Common myeloid progenitor, CD34-positive (primary cell): ENCODE measurements around the gene VASH2.

Source experiments
- CTCF ChIA-PET: fragments of 350-600 bp; sonication (Branson Sonifier 250); formaldehyde crosslinking; loops from one replicate; lab custom pipeline; 2021; ENCODE audit warnings: antibody characterized with exemption; lab: Charles Lee
- POLR2A ChIA-PET: fragments of 350-600 bp; sonication (Branson Sonifier 250); formaldehyde crosslinking; loops from one replicate; lab custom pipeline; 2021; ENCODE audit warnings: antibody characterized with exemption; lab: Charles Lee
- DNase-seq, 3 donors: peaks; one replicate each; pipeline versions ENCODE4 v3.0.0 to v3.0.0-alpha.2; 2013
- H3K27ac ChIP-seq, 2 experiments: 1 replicate in 1 of 2; 2 replicates in 1 of 2; pipeline ENCODE4 v1.7.0; 2013; ENCODE audit warnings: inconsistent platforms in 2 of 2, low read length in 2 of 2, mild to moderate bottlenecking in 2 of 2, low read depth in 1 of 2, moderate library complexity in 1 of 2; ENCODE audit not compliant: severe bottlenecking in 2 of 2, insufficient read depth in 1 of 2, poor library complexity in 1 of 2
- H3K27me3 ChIP-seq, 5 experiments: replicated peaks in 2 of 5; 1 replicate in 3 of 5; 2 replicates in 2 of 5; pipeline versions ENCODE4 v1.6.1 to v1.7.0; 2013; ENCODE audit warnings: low read length in 4 of 5, mild to moderate bottlenecking in 2 of 5, moderate library complexity in 2 of 5, inconsistent platforms in 1 of 5; ENCODE audit not compliant: insufficient read depth in 5 of 5, control insufficient read depth in 4 of 5
- H3K36me3 ChIP-seq, 4 experiments: 1 replicate in 2 of 4; 2 replicates in 2 of 4; pipeline versions ENCODE4 v1.6.1 to v1.7.0; 2013; ENCODE audit warnings: low read length in 3 of 4, control low read depth in 1 of 4, mild to moderate bottlenecking in 1 of 4; ENCODE audit not compliant: control insufficient read depth in 4 of 4, insufficient read depth in 4 of 4
- H3K4me1 ChIP-seq, 4 experiments: 1 replicate in 3 of 4; 2 replicates in 1 of 4; pipeline versions ENCODE4 v1.6.1 to v1.7.1; 2013; ENCODE audit warnings: low read length in 3 of 4, mild to moderate bottlenecking in 3 of 4, control low read depth in 1 of 4, inconsistent platforms in 1 of 4, moderate library complexity in 1 of 4; ENCODE audit not compliant: control insufficient read depth in 4 of 4, insufficient read depth in 4 of 4; ENCODE audit errors: control extremely low read depth in 1 of 4
- H3K4me3 ChIP-seq, 7 experiments: 1 replicate in 4 of 7; 2 replicates in 3 of 7; pipeline versions ENCODE4 v1.5.1 to v1.7.0; 2013; ENCODE audit warnings: mild to moderate bottlenecking in 7 of 7, low read length in 6 of 7, moderate library complexity in 6 of 7, inconsistent platforms in 2 of 7, low read depth in 2 of 7, control low read depth in 1 of 7; ENCODE audit not compliant: insufficient read depth in 4 of 7, control insufficient read depth in 1 of 7; ENCODE audit errors: extremely low read depth in 1 of 7
- H3K9me3 ChIP-seq, 5 experiments: 1 replicate in 4 of 5; 2 replicates in 1 of 5; pipeline versions ENCODE4 v1.6.1 to v1.7.1; 2013; ENCODE audit warnings: low read length in 4 of 5, mild to moderate bottlenecking in 2 of 5, inconsistent platforms in 1 of 5, low read depth in 1 of 5, moderate library complexity in 1 of 5; ENCODE audit not compliant: control insufficient read depth in 4 of 5, insufficient read depth in 2 of 5; ENCODE audit errors: control extremely low read depth in 1 of 5
- WGBS: methylation state at CpG from one replicate; pipeline ENCODE4 v1.1.5; 2013; ENCODE audit not compliant: insufficient coverage; 5-methylcytosine and 5-hydroxymethylcytosine counted together

VASH2 gene

GRCh38 chr1:212941452-212941851 is 8.9 kb upstream of the VASH2 start:
- H3K4me3 ChIP-seq = no peak overlapping the region
- no peak for DNase-seq
- no peaks in the 10 kb centered on the region for H3K36me3 ChIP-seq
- no peaks in the 10 kb centered on the region for H3K27me3 ChIP-seq
- no peak overlapping the region for H3K27ac ChIP-seq
- ChIA-PET CTCF (no interaction called here), POLR2A (no interaction called here)
- 100% methylated on average over 1 of the region's 1 CpG for WGBS
- peaks cover 0 to 13% (median 0%) of the 10 kb centered on the region in 5 experiments for H3K9me3 ChIP-seq
- no peaks in the 10 kb centered on the region for H3K4me1 ChIP-seq

- Histone ChIP-seq H3K4me1 (no peaks in the 10 kb centered on the region), H3K27me3 (no peaks in the 10 kb centered on the region), H3K9me3 (peaks cover 0 to 13% (median 0%) of the 10 kb centered on the region in 5 experiments), H3K4me3 (no peak overlapping the region), H3K36me3 (no peaks in the 10 kb centered on the region), H3K27ac (no peak overlapping the region)
- CTCF ChIA-PET = no interaction called here
- no peak for DNase-seq
- POLR2A ChIA-PET = no interaction called here
- WGBS = 100% methylated on average over 4 of the region's 6 CpGs
Measured at GRCh38 chr1:212942679-212943392, 7.5 kb upstream of the VASH2 start.

DNA sequence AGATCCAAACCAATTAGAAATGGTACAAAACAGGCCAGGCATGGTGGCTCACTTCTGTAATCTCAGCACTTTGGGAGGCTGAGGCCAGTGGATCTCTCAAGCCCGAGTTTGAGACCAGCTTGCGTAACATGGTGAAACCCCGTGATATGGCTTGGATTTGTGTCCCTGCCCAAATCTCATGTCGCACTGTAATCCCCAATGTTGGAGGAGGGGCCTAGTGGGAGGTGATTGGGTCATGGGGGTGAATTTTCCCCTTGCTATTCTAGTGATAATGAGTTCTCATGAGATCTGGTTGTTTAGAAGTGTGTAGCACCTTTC is 7.0 kb upstream of the VASH2 start:
- H3K27ac ChIP-seq = no peak overlapping the region
- H3K4me3 ChIP-seq = no peak overlapping the region
- H3K4me1 ChIP-seq = no peaks in the 10 kb centered on the region
- no peak for DNase-seq
- peaks cover 0 to 15% (median 0%) of the 10 kb centered on the region in 5 experiments for H3K9me3 ChIP-seq
- 97% methylated on average over 4 of the region's 4 CpGs for WGBS
- H3K36me3 ChIP-seq = no peaks in the 10 kb centered on the region
- ChIA-PET CTCF (no interaction called here), POLR2A (no interaction called here)
- peaks cover 0 to 2% (median 0%) of the 10 kb centered on the region in 5 experiments for H3K27me3 ChIP-seq

GRCh38 chr1:212944229-212944901 is 6.0 kb upstream of the VASH2 start:
- Histone ChIP-seq H3K4me1 (no peaks in the 10 kb centered on the region), H3K36me3 (no peaks in the 10 kb centered on the region), H3K27ac (no peak overlapping the region), H3K27me3 (peaks cover 0 to 8% (median 0%) of the 10 kb centered on the region in 5 experiments), H3K9me3 (peaks cover 0 to 16% (median 0%) of the 10 kb centered on the region in 5 experiments), H3K4me3 (no peak overlapping the region)
- no peak for DNase-seq
- ChIA-PET CTCF (interaction anchor here (0.7 kb wide), 1 partner anchor 10 kb away, joined by 3 read pairs; no protein-coding TSS in a partner anchor), POLR2A (no interaction called here)
- WGBS = 86% methylated on average over 4 of the region's 6 CpGs

GRCh38 chr1:212945056-212945455 is 5.3 kb upstream of the VASH2 start:
- 94% methylated on average over 2 of the region's 2 CpGs for WGBS
- peaks cover 0 to 4% (median 2%) of the 10 kb centered on the region in 4 experiments for H3K4me1 ChIP-seq
- peaks cover 0 to 15% (median 2%) of the 10 kb centered on the region in 5 experiments for H3K27me3 ChIP-seq
- POLR2A ChIA-PET = no interaction called here
- no peak for DNase-seq
- peaks cover 0 to 10% (median 0%) of the 10 kb centered on the region in 5 experiments for H3K9me3 ChIP-seq
- CTCF ChIA-PET = no interaction called here
- H3K36me3 ChIP-seq = no peaks in the 10 kb centered on the region
- no peak overlapping the region for H3K4me3 ChIP-seq
- no peak overlapping the region for H3K27ac ChIP-seq

GRCh38 chr1:212945463-212946160 is 4.7 kb upstream of the VASH2 start:
- Histone ChIP-seq H3K36me3 (no peaks in the 10 kb centered on the region), H3K4me3 (no peak overlapping the region), H3K9me3 (peaks cover 0 to 8% (median 0%) of the 10 kb centered on the region in 5 experiments), H3K27ac (no peak overlapping the region), H3K27me3 (peaks cover 0 to 18% (median 2%) of the 10 kb centered on the region in 5 experiments), H3K4me1 (peaks cover 0 to 8% (median 7%) of the 10 kb centered on the region in 4 experiments)
- ChIA-PET CTCF (no interaction called here), POLR2A (no interaction called here)
- DNase-seq = no peak
- 100% methylated on average over 1 of the region's 4 CpGs for WGBS

- H3K27me3 ChIP-seq = peaks cover 0 to 30% (median 7%) of the 10 kb centered on the region in 5 experiments
- CTCF ChIA-PET = interaction anchor here (0.6 kb wide), 1 partner anchor 69 kb away, joined by 3 read pairs; no protein-coding TSS in a partner anchor
- peaks cover 0 to 2% (median 0%) of the 10 kb centered on the region in 5 experiments for H3K9me3 ChIP-seq
- no peak overlapping the region for H3K4me3 ChIP-seq
- H3K4me1 ChIP-seq = peaks cover 0 to 18% (median 17%) of the 10 kb centered on the region in 4 experiments
- no peaks in the 10 kb centered on the region for H3K36me3 ChIP-seq
- no peak overlapping the region for H3K27ac ChIP-seq
- DNase-seq = no peak
- POLR2A ChIA-PET = no interaction called here
Measured at GRCh38 chr1:212946872-212947271, 3.5 kb upstream of the VASH2 start.
